HCT116 (cell line): Measurements from ENCODE around the gene KIF12. TPM values are rescaled to one million over a fixed set of nuclear protein-coding genes. Genes with fewer than 3 reads are reported as not detected.

ENCODE experiments used
- ATAC-seq: fragments of 200-7000 bp; cut with Tn5 transposase; 2 replicates; pipeline ENCODE4 v1.9.1; 2020; ENCODE audit warnings: mild to moderate bottlenecking, moderate library complexity
- BruUV-seq: library from RNA; stranded (reverse); fragments of 400-500 nt; replicated peaks from 2 replicates; lab custom pipeline; 2021; lab: Mats Ljungman, UMichigan
- CTCF ChIA-PET: fragments of 300-600 bp; sonication (Branson Sonifier 250); formaldehyde crosslinking; loops from one replicate; lab custom pipeline; 2021; ENCODE audit warnings: antibody characterized with exemption; lab: Charles Lee
- POLR2A ChIA-PET: fragments of 300-600, 350-600 bp; sonication (Branson Sonifier 250); formaldehyde crosslinking; loops from one replicate; lab custom pipeline; 2021; ENCODE audit warnings: antibody characterized with exemption; lab: Charles Lee
- RAD21 ChIA-PET, 2 experiments: fragments of 300-600 bp; sonication (Branson Sonifier 250); formaldehyde crosslinking; loops; one replicate each; lab custom pipeline; 2023; ENCODE audit warnings: low total read pairs in 2 of 2; ENCODE audit not compliant: uncharacterized antibody in 2 of 2, unreplicated experiment in 2 of 2, low non-redundant PET in 1 of 2; lab: Charles Lee
- DNase-seq: peaks from one replicate; pipeline ENCODE4 v3.0.0-alpha.2; 2010; ENCODE audit warnings: low read depth, low spot score
- H2AFZ ChIP-seq: fragments of 200-600 bp; shearing (Covaris generic), sonication (generic); 2 replicates; pipeline ENCODE4 v1.6.1; 2017; ENCODE audit warnings: low read depth, mixed run types, mixed read lengths, antibody characterized with exemption, low read length; ENCODE audit not compliant: poor library complexity, severe bottlenecking
- H3K27ac ChIP-seq: 2 replicates; pipeline ENCODE4 v1.5.1; 2012; ENCODE audit warnings: low read depth, low read length
- H3K27me3 ChIP-seq: fragments of 200-600 bp; sonication (generic); 2 replicates; pipeline ENCODE4 v1.6.1; 2016; ENCODE audit warnings: mixed run types, low read length, mixed read lengths; ENCODE audit not compliant: insufficient read depth
- H3K36me3 ChIP-seq, 2 experiments: fragments of 200-500 bp in 1 of 2; fragments of 200-600 bp in 1 of 2; sonication (Bioruptor generic) in 1 of 2; sonication (generic) in 1 of 2; 2 replicates each; pipeline versions ENCODE4 v1.5.1 to v1.6.1; 2014 to 2016; ENCODE audit warnings: low read length in 2 of 2, inconsistent platforms in 1 of 2, mixed read lengths in 1 of 2, mixed run types in 1 of 2; ENCODE audit not compliant: insufficient read depth in 2 of 2, control insufficient read depth in 1 of 2
- H3K4me1 ChIP-seq, 2 experiments: fragments of 200-600 bp in 1 of 2; sonication (generic) in 1 of 2; 2 replicates each; pipeline versions ENCODE4 v1.5.1 to v1.6.1; 2012 to 2017; ENCODE audit warnings: low read length in 2 of 2, inconsistent platforms in 1 of 2, mild to moderate bottlenecking in 1 of 2, mixed read lengths in 1 of 2, mixed run types in 1 of 2, moderate library complexity in 1 of 2; ENCODE audit not compliant: insufficient read depth in 2 of 2, control insufficient read depth in 1 of 2
- H3K4me2 ChIP-seq: fragments of 200-600 bp; sonication (generic); 2 replicates; pipeline ENCODE4 v1.6.1; 2017; ENCODE audit warnings: mixed run types, low read length, mixed read lengths
- H3K4me3 ChIP-seq, 2 experiments: fragments of 200-600 bp in 1 of 2; sonication (generic) in 1 of 2; replicated peaks in 1 of 2; 2 replicates each; pipeline ENCODE4 v1.5.1; 2011 to 2016; ENCODE audit warnings: low read length in 2 of 2, control low read depth in 1 of 2, low read depth in 1 of 2, mild to moderate bottlenecking in 1 of 2, mixed read lengths in 1 of 2, mixed run types in 1 of 2
- H3K79me2 ChIP-seq: fragments of 200-600 bp; sonication (generic); 2 replicates; pipeline ENCODE4 v1.6.1; 2017; ENCODE audit warnings: mild to moderate bottlenecking, mixed run types, low read length, moderate library complexity, mixed read lengths; ENCODE audit not compliant: insufficient read depth
- H3K9ac ChIP-seq: fragments of 200-600 bp; sonication (generic); 2 replicates; pipeline ENCODE4 v1.6.1; 2016; ENCODE audit warnings: low read length, mixed read lengths
- H3K9me2 ChIP-seq: fragments of 200-600 bp; sonication (generic), shearing (Covaris generic); 2 replicates; pipeline ENCODE4 v1.6.1; 2017; ENCODE audit warnings: mixed run types, mild to moderate bottlenecking, moderate library complexity; ENCODE audit not compliant: insufficient read depth
- H3K9me3 ChIP-seq, 2 experiments: fragments of 200-500 bp in 1 of 2; fragments of 200-600 bp in 1 of 2; sonication (Bioruptor generic) in 1 of 2; sonication (generic) in 1 of 2; 2 replicates each; pipeline ENCODE4 v1.6.1; 2014 to 2017; ENCODE audit warnings: low read length in 2 of 2, mixed read lengths in 2 of 2, inconsistent platforms in 1 of 2, low read depth in 1 of 2, mild to moderate bottlenecking in 1 of 2, mixed run types in 1 of 2, moderate library complexity in 1 of 2; ENCODE audit not compliant: control insufficient read depth in 1 of 2, insufficient read depth in 1 of 2
- H4K20me1 ChIP-seq: fragments of 200-600 bp; sonication (generic), shearing (Covaris generic); 2 replicates; pipeline ENCODE4 v1.6.1; 2017; ENCODE audit warnings: mixed run types, mild to moderate bottlenecking, moderate library complexity; ENCODE audit not compliant: insufficient read depth
- CBX3 ChIP-seq: IDR thresholded peaks from 2 replicates; pipeline ENCODE4 v1.6.1; 2012; ENCODE audit warnings: low read depth
- CEBPB ChIP-seq: IDR thresholded peaks from 2 replicates; pipeline ENCODE4 v1.6.1; 2012; ENCODE audit warnings: low read depth
- EGR1 ChIP-seq: IDR thresholded peaks from 2 replicates; pipeline ENCODE4 v1.6.1; 2012; ENCODE audit warnings: low read depth
- ELF1 ChIP-seq: IDR thresholded peaks from 2 replicates; pipeline ENCODE4 v1.6.1; 2012; ENCODE audit warnings: low read depth, borderline replicate concordance
- EZH2 ChIP-seq: fragments of 200-600 bp; sonication (generic); IDR thresholded peaks from 2 replicates; pipeline ENCODE4 v1.6.1; 2017; ENCODE audit warnings: antibody characterized with exemption, mixed run types
- EZH2phosphoT487 ChIP-seq: fragments of 200-600 bp; IDR thresholded peaks from 2 replicates; pipeline ENCODE4 v1.6.1; 2018; ENCODE audit warnings: antibody characterized with exemption, borderline replicate concordance
- FOSL1 ChIP-seq: IDR thresholded peaks from 2 replicates; pipeline ENCODE4 v1.6.1; 2012; ENCODE audit warnings: low read depth
- JUND ChIP-seq: IDR thresholded peaks from 2 replicates; pipeline ENCODE4 v1.6.1; 2012
- RAD21 ChIP-seq: IDR thresholded peaks from 2 replicates; pipeline ENCODE4 v1.6.1; 2012; ENCODE audit warnings: low read depth, mild to moderate bottlenecking
- SIN3A ChIP-seq: IDR thresholded peaks from 2 replicates; pipeline ENCODE4 v1.6.1; 2012; ENCODE audit warnings: low read depth
- SP1 ChIP-seq: IDR thresholded peaks from 2 replicates; pipeline ENCODE4 v1.6.1; 2012; ENCODE audit warnings: low read depth
- SRF ChIP-seq: IDR thresholded peaks from 2 replicates; pipeline ENCODE4 v1.6.1; 2012; ENCODE audit warnings: low read depth
- TCF7L2 ChIP-seq: IDR thresholded peaks from 2 replicates; pipeline ENCODE4 v1.7.0; 2011; ENCODE audit warnings: borderline replicate concordance, inconsistent platforms; ENCODE audit not compliant: insufficient read depth, insufficient read length; ENCODE audit errors: extremely low read depth
- ZFX ChIP-seq: fragments of 450-650 bp; IDR thresholded peaks from 2 replicates; pipeline ENCODE4 v1.6.1; 2017
- intact Hi-C: fragments of 100-400 bp; cut with micrococcal nuclease; formaldehyde crosslinking; loops from 2 replicates; pipeline ENCODE4 v1.10.0; 2022
- total RNA-seq: library from RNA; stranded (reverse); gene quantifications from one replicate; pipeline ENCODE4 v1.2.1, GENCODE V29; 2021; ENCODE audit not compliant: unreplicated experiment
- TF ChIP-seq, protein P1 (sequence below): IDR thresholded peaks from 2 replicates; pipeline ENCODE4 v1.6.1; 2012
- TF ChIP-seq, protein P2 (sequence below): IDR thresholded peaks from 2 replicates; pipeline ENCODE4 v1.6.1; 2012
- TF ChIP-seq, protein P3 (sequence below): IDR thresholded peaks from 2 replicates; pipeline ENCODE4 v1.6.1; 2012; ENCODE audit warnings: low read depth

Gene KIF12
- total RNA-seq, 1 experiment from 2014 or later: 6.4 TPM

DNA sequence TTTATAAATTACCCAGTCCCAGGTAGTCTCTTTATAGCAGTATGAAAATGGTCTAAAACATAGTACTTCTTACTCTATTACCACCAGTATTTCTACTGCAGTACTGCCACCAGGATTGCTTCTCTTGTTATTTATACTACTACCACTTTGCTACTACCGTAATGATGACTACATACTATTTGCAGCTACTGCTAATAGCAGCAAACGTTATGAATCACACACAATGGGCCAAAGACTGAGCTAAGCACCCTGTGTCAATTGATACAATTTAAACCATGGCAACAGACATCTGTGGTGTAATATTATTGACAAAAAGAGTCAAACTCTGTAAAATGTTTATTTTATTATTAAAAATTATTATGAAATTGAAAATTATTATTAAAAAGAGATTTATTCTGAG, 15.3 kb upstream of the KIF12 start:
- H3K9me3 ChIP-seq: no peaks in the 10 kb centered on the region
- no peaks in the 10 kb centered on the region for H3K36me3 ChIP-seq
- no peaks in the 10 kb centered on the region for H3K9me2 ChIP-seq
- ChIA-PET POLR2A (no interaction called here), CTCF (no interaction called here), RAD21 (no interaction called here)
- no peaks in the 10 kb centered on the region for H3K79me2 ChIP-seq
- no peak overlapping the region for H2AFZ ChIP-seq
- TF ChIP-seq RAD21 (no peak), CBX3 (no peak), FOSL1 (no peak), EZH2phosphoT487 (no peak), EZH2 (no peak), EGR1 (no peak), JUND (no peak), CEBPB (no peak), TCF7L2 (no peak)
- TF ChIP-seq, protein P1, sequence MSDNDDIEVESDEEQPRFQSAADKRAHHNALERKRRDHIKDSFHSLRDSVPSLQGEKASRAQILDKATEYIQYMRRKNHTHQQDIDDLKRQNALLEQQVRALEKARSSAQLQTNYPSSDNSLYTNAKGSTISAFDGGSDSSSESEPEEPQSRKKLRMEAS: no peak
- ATAC-seq: no peak
- no peaks in the 10 kb centered on the region for H4K20me1 ChIP-seq
- BruUV-seq: no TSS peak
- peaks cover 18% of the 10 kb centered on the region; the same call in 1 of the 2 replicates for H3K27me3 ChIP-seq
- H3K9ac ChIP-seq: no peak overlapping the region
- H3K4me3 ChIP-seq: no peak overlapping the region
- DNase-seq: no peak
- intact Hi-C loops: no loop called here
- H3K4me2 ChIP-seq: no peak overlapping the region
- H3K4me1 ChIP-seq: no peaks in the 10 kb centered on the region
- no peak overlapping the region for H3K27ac ChIP-seq

DNA sequence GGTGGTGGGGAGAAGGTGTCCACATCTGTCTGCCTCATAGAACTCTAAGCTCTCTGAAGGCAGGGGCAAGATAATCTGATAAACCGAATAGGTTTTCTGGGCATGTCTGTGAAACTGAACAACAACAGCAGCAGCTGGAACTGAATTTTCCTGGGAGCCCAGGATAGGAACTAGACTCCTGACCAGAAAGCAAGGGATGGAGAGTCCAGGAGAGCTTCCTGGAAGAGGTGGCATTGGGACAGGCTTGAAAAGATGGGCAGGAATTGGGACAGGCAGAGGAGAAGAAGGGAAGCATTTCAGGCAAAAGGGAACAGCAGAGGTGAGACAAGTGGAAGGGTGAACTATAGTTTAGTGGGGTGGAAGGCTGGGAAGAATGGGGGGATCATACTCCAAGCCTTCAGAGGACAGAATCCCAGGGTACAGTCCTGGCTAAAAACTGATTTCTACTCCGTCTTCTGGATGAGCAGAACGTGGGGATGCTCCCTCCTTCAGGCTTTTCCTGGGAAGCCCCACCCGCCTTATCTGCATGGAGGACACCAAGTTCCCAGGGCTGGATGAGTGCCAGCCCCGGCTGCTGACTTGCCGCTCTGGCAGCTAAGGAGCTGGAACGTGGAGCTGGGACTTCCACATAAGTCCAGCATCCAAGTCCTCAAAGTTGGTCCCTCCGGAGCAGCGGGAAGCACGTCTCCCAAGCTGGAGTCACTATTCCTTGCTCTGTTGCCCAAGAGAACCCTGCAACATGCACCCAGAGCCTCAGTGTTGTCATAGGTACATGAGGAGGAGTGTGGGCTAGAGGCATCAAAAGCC, 13.9 kb upstream of the KIF12 start:
- ChIA-PET CTCF (interaction anchor here (2.0 kb wide), 1 partner anchor 30 kb away, joined by 4 read pairs; no protein-coding TSS in a partner anchor), POLR2A (no interaction called here), RAD21 (no interaction called here)
- ATAC-seq (no peak), DNase-seq (no peak)
- Histone ChIP-seq H3K36me3 (no peaks in the 10 kb centered on the region), H3K9ac (no peak overlapping the region), H3K27me3 (peaks cover 14% of the 10 kb centered on the region; the same call in 1 of the 2 replicates), H3K9me2 (no peaks in the 10 kb centered on the region), H4K20me1 (no peaks in the 10 kb centered on the region), H2AFZ (no peak overlapping the region), H3K4me1 (no peaks in the 10 kb centered on the region), H3K9me3 (no peaks in the 10 kb centered on the region), H3K79me2 (no peaks in the 10 kb centered on the region), H3K27ac (no peak overlapping the region), H3K4me2 (no peak overlapping the region), H3K4me3 (no peak overlapping the region)
- intact Hi-C loops: no loop called here
- BruUV-seq: no TSS peak
- no peak for TF ChIP-seq CBX3
- TF ChIP-seq SP1: no peak
- TF ChIP-seq ZFX: no peak
- TF ChIP-seq SIN3A: no peak
- TF ChIP-seq, protein P2, sequence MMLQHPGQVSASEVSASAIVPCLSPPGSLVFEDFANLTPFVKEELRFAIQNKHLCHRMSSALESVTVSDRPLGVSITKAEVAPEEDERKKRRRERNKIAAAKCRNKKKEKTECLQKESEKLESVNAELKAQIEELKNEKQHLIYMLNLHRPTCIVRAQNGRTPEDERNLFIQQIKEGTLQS: no peak
- no peak for TF ChIP-seq JUND
- no peak for TF ChIP-seq RAD21
- TF ChIP-seq, protein P3, sequence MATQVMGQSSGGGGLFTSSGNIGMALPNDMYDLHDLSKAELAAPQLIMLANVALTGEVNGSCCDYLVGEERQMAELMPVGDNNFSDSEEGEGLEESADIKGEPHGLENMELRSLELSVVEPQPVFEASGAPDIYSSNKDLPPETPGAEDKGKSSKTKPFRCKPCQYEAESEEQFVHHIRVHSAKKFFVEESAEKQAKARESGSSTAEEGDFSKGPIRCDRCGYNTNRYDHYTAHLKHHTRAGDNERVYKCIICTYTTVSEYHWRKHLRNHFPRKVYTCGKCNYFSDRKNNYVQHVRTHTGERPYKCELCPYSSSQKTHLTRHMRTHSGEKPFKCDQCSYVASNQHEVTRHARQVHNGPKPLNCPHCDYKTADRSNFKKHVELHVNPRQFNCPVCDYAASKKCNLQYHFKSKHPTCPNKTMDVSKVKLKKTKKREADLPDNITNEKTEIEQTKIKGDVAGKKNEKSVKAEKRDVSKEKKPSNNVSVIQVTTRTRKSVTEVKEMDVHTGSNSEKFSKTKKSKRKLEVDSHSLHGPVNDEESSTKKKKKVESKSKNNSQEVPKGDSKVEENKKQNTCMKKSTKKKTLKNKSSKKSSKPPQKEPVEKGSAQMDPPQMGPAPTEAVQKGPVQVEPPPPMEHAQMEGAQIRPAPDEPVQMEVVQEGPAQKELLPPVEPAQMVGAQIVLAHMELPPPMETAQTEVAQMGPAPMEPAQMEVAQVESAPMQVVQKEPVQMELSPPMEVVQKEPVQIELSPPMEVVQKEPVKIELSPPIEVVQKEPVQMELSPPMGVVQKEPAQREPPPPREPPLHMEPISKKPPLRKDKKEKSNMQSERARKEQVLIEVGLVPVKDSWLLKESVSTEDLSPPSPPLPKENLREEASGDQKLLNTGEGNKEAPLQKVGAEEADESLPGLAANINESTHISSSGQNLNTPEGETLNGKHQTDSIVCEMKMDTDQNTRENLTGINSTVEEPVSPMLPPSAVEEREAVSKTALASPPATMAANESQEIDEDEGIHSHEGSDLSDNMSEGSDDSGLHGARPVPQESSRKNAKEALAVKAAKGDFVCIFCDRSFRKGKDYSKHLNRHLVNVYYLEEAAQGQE: no peak
- no peak for TF ChIP-seq TCF7L2
- no peak for TF ChIP-seq SRF
- no peak for TF ChIP-seq EZH2
- no peak for TF ChIP-seq ELF1
